Measurements from ENCODE around the gene COQ9. TPM values are rescaled to one million over a fixed set of nuclear protein-coding genes. Genes with fewer than 3 reads are reported as not detected.
"Not testable (repeated sequence)": the region's sequence is repeated elsewhere in the genome, so short reads cannot be mapped to it uniquely, and the experiment has no call there.

COQ9 gene, protein sequence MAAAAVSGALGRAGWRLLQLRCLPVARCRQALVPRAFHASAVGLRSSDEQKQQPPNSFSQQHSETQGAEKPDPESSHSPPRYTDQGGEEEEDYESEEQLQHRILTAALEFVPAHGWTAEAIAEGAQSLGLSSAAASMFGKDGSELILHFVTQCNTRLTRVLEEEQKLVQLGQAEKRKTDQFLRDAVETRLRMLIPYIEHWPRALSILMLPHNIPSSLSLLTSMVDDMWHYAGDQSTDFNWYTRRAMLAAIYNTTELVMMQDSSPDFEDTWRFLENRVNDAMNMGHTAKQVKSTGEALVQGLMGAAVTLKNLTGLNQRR
- 1 to 10 TPM; 7.0 to 7.6 TPM for total RNA-seq
- 24.2 TPM for polyA plus RNA-seq (2013, experiment 1 of 2)
- polyA plus RNA-seq (2013, experiment 2 of 2) = 28.2 TPM
- 10.4 to 43.7 (median 24.8) reads per million in 172 experiments for total RNA-seq

DNA sequence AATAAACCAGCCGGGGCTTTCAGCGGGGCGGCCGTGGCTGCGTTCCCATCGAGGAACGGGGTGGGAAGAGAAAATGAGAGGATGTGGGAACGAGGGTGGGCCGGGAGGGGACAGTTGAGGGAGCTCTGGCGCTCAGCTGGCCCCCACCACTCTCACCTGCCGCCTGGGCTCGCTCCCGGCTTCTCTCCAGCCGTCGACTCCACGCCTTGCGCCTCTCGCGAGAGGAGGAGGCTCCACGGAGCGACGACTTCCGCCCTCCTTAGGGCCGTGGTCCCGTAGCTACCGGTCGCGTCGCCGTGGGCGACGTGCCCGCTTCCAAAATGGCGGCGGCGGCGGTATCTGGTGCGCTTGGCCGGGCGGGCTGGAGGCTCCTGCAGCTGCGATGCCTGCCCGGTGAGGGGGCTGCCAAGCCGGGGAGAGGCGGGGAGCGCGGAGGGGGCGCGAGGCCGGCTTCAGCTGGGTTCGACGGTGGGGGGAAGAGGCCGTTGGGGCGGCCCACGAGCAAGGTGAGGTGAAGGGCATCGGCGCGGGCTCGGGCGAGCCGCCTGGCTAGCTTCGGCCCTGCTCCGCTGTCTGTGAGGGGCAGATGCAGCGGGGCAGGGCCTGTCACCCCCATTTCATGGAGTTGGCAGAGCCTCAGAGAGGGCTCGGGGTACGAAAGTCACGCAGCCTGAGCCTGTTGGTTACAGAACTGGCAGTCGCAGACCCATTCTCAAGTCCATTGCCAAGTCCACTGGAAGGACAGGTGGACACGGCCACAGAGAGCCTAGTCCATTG is at the start of gene COQ9, which contains the start of gene CIAPIN1:
COQ9 (plus strand) TSS at position 294 of the 777 bp plus-strand sequence; CDS start at position 321, 27 bp downstream.
CIAPIN1 (minus strand) TSS at position 200 of the 777 bp plus-strand sequence. CDS start 6,457 bp downstream, outside the sequence.
- Mint-ChIP-seq H3K4me3 (peak within 1 kb of the TSS; percentile 96), H3K9me3 (no peaks in the 10 kb centered on the region), H3K27me3 (no peaks in the 10 kb centered on the region), H3K4me1 (ENCODE audit: low read depth) (peaks cover 34% of the 10 kb centered on the region), H3K27ac (peak within 1 kb of the TSS; percentile 88), H3K36me3 (ENCODE audit: low read depth) (peaks cover 38% of the 10 kb centered on the region)
- H3K36me3 ChIP-seq (ENCODE audit: insufficient read depth, low read length) = peaks cover 15% of the 10 kb centered on the region
- H3K9me3 ChIP-seq (ENCODE audit: control insufficient read depth in 1 of 2, insufficient read depth in 1 of 2, low read length in 2 of 2) = no peaks in the 10 kb centered on the region
- POLR2A ChIA-PET = interaction anchor here (0.6 to 3.7 kb wide), 18 partner anchors 9 to 577 kb away, joined by 3 to 82 read pairs (median 6); partner anchors contain the start of genes ARL2BP, CCDC102A, KATNB1 and POLR2C
- ATAC-seq (ENCODE audit: poor library complexity) = peak; percentile 99
- CTCF ChIA-PET = interaction anchor here (1.0 to 6.1 kb wide), 6 partner anchors 14 to 147 kb away, joined by 3 to 55 read pairs (median 7); partner anchors contain the start of genes CCDC102A and POLR2C
- H3K4me1 ChIP-seq (ENCODE audit: insufficient read depth, low read length) = peaks cover 29% of the 10 kb centered on the region
- peak; percentile 83 to 97 (median 92) for DNase-seq
- intact Hi-C loops (cut with DNase I, micrococcal nuclease) = loop anchor here in 1 of 2 experiments (1.0 to 10.0 kb wide), 4 partner anchors 15 to 285 kb away; partner anchors contain the start of genes ARL2BP, POLR2C, PSME3IP1 and RSPRY1
- H3K4me3 ChIP-seq (ENCODE audit: low read length) = peak within 1 kb of the TSS; percentile 96
- H3K27ac ChIP-seq (ENCODE audit: low read depth in 1 of 2, low read length in 2 of 2) = peak within 1 kb of the TSS; percentile 73 to 79
- no peaks in the 10 kb centered on the region for H3K27me3 ChIP-seq (ENCODE audit: control insufficient read depth in 1 of 2, insufficient read depth in 2 of 2, low read length in 2 of 2)
- TF ChIP-seq, protein P1, sequence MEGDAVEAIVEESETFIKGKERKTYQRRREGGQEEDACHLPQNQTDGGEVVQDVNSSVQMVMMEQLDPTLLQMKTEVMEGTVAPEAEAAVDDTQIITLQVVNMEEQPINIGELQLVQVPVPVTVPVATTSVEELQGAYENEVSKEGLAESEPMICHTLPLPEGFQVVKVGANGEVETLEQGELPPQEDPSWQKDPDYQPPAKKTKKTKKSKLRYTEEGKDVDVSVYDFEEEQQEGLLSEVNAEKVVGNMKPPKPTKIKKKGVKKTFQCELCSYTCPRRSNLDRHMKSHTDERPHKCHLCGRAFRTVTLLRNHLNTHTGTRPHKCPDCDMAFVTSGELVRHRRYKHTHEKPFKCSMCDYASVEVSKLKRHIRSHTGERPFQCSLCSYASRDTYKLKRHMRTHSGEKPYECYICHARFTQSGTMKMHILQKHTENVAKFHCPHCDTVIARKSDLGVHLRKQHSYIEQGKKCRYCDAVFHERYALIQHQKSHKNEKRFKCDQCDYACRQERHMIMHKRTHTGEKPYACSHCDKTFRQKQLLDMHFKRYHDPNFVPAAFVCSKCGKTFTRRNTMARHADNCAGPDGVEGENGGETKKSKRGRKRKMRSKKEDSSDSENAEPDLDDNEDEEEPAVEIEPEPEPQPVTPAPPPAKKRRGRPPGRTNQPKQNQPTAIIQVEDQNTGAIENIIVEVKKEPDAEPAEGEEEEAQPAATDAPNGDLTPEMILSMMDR (IDR thresholded peaks at IDR 0.05) = no peak

DNA sequence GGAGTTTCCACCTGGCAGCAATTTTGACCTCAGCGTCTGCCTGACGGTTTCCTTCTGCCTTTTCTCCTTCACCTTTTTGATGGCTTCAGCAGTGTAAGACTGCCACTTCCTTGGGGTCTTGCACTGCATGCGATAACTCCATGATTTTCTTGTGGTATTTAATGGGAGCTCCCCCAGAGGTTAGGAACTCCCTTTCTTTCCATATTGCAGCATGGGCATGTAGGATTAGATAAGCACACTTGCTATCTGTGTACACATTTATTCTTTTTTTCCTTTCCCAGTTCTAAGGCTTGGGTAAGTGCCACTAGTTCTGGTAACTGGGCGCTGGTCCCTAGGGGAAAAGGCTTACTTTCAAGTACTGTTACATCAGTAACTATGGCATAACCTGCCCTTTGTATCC is 49.8 kb upstream of the COQ9 start:
- intact Hi-C loops (cut with DNase I, micrococcal nuclease); H3K27me3 ChIP-seq (ENCODE audit: control insufficient read depth in 1 of 2, insufficient read depth in 2 of 2, low read length in 2 of 2); H3K4me1 ChIP-seq (ENCODE audit: insufficient read depth, low read length); H3K36me3 Mint-ChIP-seq (ENCODE audit: low read depth); DNase-seq; H3K27ac Mint-ChIP-seq; H3K36me3 ChIP-seq (ENCODE audit: insufficient read depth, low read length); POLR2A ChIA-PET; H3K4me1 Mint-ChIP-seq (ENCODE audit: low read depth); H3K4me3 Mint-ChIP-seq; H3K27me3 Mint-ChIP-seq; H3K27ac ChIP-seq (ENCODE audit: low read depth in 1 of 2, low read length in 2 of 2); H3K9me3 Mint-ChIP-seq; H3K9me3 ChIP-seq (ENCODE audit: control insufficient read depth in 1 of 2, insufficient read depth in 1 of 2, low read length in 2 of 2); ATAC-seq (ENCODE audit: poor library complexity); H3K4me3 ChIP-seq (ENCODE audit: low read length); CTCF ChIA-PET: not testable (repeated sequence)

DNA sequence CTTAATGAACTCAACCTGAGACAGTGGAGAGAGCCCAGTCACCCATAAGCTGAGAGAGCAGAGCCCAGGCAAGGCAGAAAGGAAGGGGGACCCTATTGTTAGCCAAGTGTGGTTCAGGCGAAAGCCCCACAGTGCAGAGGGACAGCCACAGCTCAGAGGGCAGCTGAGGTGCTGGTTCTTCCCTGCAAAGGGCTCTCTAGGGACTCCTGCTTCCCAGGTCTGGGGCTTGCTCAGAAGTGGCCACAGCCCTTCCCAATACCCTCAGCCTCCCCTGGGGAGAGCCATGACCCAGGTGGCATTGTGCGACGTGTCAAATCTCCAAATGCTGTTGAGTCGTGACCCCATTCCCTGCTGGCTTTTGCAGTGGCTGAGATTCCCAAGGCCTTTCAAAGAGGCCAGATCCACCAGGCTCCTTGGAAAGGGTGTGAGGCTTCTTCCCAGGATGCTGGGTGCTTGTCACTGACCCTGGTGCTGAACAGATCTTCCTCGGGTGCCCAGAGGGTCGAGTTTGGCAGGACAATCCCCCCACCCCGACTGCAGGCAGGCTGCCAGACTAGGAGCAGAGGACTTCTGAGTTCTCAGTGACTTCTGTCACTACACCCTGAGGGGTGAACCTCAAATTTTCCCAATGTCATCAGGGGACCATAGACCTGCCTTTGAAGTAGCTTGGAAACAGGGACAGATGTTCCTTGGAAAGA is 45.2 kb upstream of the COQ9 start:
- TF ChIP-seq, protein P1 (IDR thresholded peaks at IDR 0.05) = no peak
- Histone ChIP-seq H3K4me1 (ENCODE audit: insufficient read depth, low read length) (no peaks in the 10 kb centered on the region), H3K9me3 (ENCODE audit: control insufficient read depth in 1 of 2, insufficient read depth in 1 of 2, low read length in 2 of 2) (no peaks in the 10 kb centered on the region), H3K36me3 (ENCODE audit: insufficient read depth, low read length) (no peaks in the 10 kb centered on the region), H3K27me3 (ENCODE audit: control insufficient read depth in 1 of 2, insufficient read depth in 2 of 2, low read length in 2 of 2) (no peaks in the 10 kb centered on the region), H3K27ac (ENCODE audit: low read depth in 1 of 2, low read length in 2 of 2) (no peak overlapping the region), H3K4me3 (ENCODE audit: low read length) (no peak overlapping the region)
- DNase-seq (no peak), ATAC-seq (ENCODE audit: poor library complexity) (no peak)
- intact Hi-C loops (cut with DNase I, micrococcal nuclease) = no loop called here
- H3K36me3 Mint-ChIP-seq (ENCODE audit: low read depth) = no peaks in the 10 kb centered on the region
- ChIA-PET POLR2A (no interaction called here), CTCF (no interaction called here)
- H3K4me3 Mint-ChIP-seq = no peak overlapping the region
- no peaks in the 10 kb centered on the region for H3K27me3 Mint-ChIP-seq
- no peaks in the 10 kb centered on the region for H3K4me1 Mint-ChIP-seq (ENCODE audit: low read depth)
- H3K27ac Mint-ChIP-seq = no peak overlapping the region
- H3K9me3 Mint-ChIP-seq = no peaks in the 10 kb centered on the region
